HG03521 (cell line): Measurements from ENCODE around the gene TATDN2.
A peak's percentile ranks its signal among the peaks of the same experiment; 100 is the strongest.

Source experiments
- ATAC-seq: cut with Tn5 transposase; IDR thresholded peaks from one replicate; pipeline ENCODE4 v1.9.1; 2021; ENCODE audit warnings: mild to moderate bottlenecking, moderate library complexity; ENCODE audit not compliant: unreplicated experiment

The TATDN2 gene

GRCh38 chr3:10248184-10248983 is at the start of gene TATDN2:
TSS of gene TATDN2 (plus strand) at chr3:10248459. CDS start at chr3:10249201, 742 bp downstream.
- peak; percentile 94 for ATAC-seq

GRCh38 chr3:10198761-10199649 is 49.3 kb upstream of the TATDN2 start:
- ATAC-seq, result peak; percentile 62

- ATAC-seq, result no peak
Measured at GRCh38 chr3:10204921-10205320, 43.3 kb upstream of the TATDN2 start.

- no peak for ATAC-seq
Measured at GRCh38 chr3:10205451-10206165, 42.7 kb upstream of the TATDN2 start.

GRCh38 chr3:10206166-10206511 is 42.1 kb upstream of the TATDN2 start:
- no peak for ATAC-seq

- ATAC-seq, result no peak
Measured at GRCh38 chr3:10213156-10213792, 35.0 kb upstream of the TATDN2 start.

- ATAC-seq, result no peak
Measured at GRCh38 chr3:10215578-10216368, 32.5 kb upstream of the TATDN2 start.

DNA sequence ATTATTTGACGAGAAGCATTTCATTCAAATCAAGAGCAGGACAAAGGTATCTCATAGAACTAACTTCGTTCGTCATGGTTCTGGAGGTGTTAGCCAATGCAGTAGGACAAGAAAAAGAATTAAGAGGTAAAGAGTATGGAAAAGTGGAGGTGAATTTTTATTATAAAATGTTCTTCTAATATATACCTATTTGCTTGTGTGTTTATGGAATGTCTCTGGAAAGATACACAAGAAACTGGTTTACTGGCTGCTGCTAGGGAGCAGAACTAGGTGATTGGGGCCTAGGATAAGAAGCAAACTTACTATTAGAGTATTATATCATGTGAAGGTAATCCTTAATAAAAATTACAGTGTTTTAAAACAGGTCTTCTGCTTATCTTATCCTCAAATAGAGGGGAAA is 30.9 kb upstream of the TATDN2 start:
- ATAC-seq, result no peak

- ATAC-seq, result no peak
Measured at GRCh38 chr3:10219737-10220136, 28.5 kb upstream of the TATDN2 start.

DNA sequence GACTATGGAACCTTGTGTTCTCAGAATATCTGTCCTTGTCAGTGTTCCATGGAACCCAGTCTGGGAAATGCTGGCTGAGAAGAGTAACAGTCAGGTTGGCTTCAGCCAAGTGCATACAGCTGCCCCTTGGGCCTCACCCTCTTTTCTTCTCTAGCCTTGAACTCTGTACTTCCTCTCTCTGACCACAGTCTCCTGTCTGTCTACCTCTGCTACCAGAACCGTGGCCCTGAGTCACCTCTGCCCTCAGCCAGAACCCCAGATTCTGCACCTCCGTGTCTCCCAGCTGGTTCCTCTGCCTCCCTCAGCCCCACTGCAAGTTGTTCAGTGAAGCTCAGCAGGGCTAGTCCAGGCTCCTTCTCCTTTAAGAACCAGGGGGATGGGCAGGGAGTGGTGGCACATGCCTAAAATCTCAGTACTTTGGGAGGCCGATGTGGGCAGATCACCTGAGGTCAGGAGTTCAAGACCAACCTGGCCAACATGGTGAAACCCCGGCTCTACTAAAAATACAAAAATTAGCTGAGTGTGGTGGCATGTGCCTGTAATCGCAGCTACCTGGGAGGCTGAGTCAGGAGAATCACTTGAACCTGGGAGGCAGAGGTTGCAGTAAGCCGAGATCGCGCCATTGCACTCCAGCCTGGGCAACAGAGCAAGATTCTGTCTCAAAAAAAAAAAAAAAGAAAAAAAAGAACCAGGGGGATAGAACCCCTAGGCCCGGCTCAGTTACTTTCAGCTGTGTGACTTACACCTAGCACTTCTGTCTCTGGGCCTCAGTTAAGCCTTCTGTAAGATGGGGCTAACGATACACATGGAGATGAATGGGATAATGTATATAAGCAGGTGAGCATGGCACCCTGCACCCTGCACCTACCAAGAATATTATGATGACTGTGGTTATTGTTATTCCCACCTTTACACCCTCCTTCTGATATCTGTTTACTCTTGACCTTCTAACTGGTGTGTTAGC is 24.3 kb upstream of the TATDN2 start:
- ATAC-seq, result peak; percentile 57

DNA sequence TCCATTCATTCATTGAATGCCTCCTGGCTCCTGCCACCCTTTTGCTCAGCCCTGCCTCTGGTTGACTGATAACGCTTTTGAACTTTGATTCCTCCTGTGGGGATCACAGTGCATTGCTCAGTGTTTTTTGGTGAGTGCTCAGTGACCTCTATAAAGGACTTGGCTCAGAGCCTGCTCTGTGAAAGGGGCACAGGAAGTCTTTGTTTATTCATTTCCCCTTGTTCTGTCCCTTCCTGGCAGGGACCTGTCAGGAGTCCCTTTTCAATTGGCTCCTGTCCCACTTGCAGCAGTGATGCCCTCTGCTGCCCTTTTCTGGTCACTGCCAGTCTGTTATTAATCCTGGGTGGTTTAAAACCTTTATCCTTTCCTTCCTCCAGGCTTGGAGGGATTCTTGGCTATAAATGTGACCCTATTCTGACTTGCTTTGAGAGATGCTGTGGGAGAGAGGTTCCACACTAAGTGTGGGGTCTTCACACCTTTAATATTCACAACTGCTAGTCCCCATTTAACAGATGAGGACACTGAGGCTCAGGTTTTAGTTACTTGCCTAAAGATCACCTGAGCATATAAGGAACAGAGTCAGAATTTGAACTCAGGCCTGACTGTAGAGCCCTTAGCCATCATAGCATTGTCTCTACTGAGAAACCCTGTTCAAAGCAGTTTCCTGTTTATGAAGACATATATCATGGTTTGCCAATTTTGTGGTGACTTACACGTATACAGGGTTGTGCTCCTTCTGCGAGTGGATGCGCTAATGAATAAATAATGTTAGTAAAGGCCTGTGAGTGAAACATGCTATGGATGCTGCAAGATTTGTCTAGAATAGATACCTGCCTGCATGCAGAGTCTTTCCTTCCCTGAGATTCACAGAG is 23.2 kb upstream of the TATDN2 start:
- ATAC-seq, result no peak

- no peak for ATAC-seq
Measured at GRCh38 chr3:10226293-10226692, 22.0 kb upstream of the TATDN2 start.

- no peak for ATAC-seq
Measured at GRCh38 chr3:10228248-10228950, 19.9 kb upstream of the TATDN2 start.

- ATAC-seq, result no peak
Measured at GRCh38 chr3:10229576-10229975, 18.7 kb upstream of the TATDN2 start.

GRCh38 chr3:10232137-10232536 is 16.1 kb upstream of the TATDN2 start:
- ATAC-seq, result no peak

DNA sequence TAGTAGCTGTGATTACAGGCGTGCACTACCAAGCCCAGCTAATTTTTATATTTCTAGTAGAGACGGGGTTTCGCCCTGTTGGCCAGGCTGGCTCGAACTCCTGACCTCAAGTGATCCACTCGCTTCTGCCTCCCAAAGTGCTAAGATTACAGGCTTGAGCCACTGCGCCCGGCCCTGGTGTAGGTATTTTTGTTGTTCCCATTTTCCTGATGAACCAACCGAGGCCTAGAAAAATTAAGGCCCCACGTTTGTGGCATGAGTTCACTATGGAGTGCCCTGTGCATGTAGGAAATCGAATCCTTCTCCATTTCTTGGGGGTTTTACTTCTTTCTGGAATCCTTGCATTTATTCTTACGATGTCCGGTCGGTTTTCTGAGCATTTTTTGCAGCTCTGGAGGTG is 14.3 kb upstream of the TATDN2 start:
- no peak for ATAC-seq

- no peak for ATAC-seq
Measured at GRCh38 chr3:10234526-10235230, 13.6 kb upstream of the TATDN2 start.
